Measurements from ENCODE around the gene CLIC4. TPM values are rescaled to one million over a fixed set of nuclear protein-coding genes. Genes with fewer than 3 reads are reported as not detected.

Gene CLIC4
- total RNA-seq, 1 donor: 966 TPM

- no peak for TF ChIP-seq CTCF (IDR thresholded peaks at IDR 0.05; ENCODE audit: insufficient read depth, low read length)
Observed at GRCh38 chr1:24825174-24825573, 79.9 kb downstream of the CLIC4 start.

GRCh38 chr1:24826510-24826909 is 81.3 kb downstream of the CLIC4 start:
- no peak for DNase-seq (ENCODE audit: low read depth)
- TF ChIP-seq CTCF (IDR thresholded peaks at IDR 0.05; ENCODE audit: insufficient read depth, low read length): no peak
- no peak overlapping the region for H3K4me3 ChIP-seq (ENCODE audit: low read depth, low read length)

More at GRCh38 chr1:24825174-24825573, 79.9 kb downstream of the CLIC4 start:
- no peak for DNase-seq (ENCODE audit: low read depth)
- no peak overlapping the region for H3K4me3 ChIP-seq (ENCODE audit: low read depth, low read length)

- no peak for DNase-seq (ENCODE audit: low read depth)
Observed at GRCh38 chr1:24827379-24828135, 82.3 kb downstream of the CLIC4 start.

GRCh38 chr1:24828183-24828886 is 83.1 kb downstream of the CLIC4 start:
- H3K4me3 ChIP-seq (ENCODE audit: low read depth, low read length): no peak overlapping the region
- DNase-seq (ENCODE audit: low read depth): no peak
- TF ChIP-seq CTCF (IDR thresholded peaks at IDR 0.05; ENCODE audit: insufficient read depth, low read length): no peak

More at GRCh38 chr1:24827379-24828135, 82.3 kb downstream of the CLIC4 start:
- no peak overlapping the region for H3K4me3 ChIP-seq (ENCODE audit: low read depth, low read length)
- no peak for TF ChIP-seq CTCF (IDR thresholded peaks at IDR 0.05; ENCODE audit: insufficient read depth, low read length)

GRCh38 chr1:24828887-24829192 is 83.6 kb downstream of the CLIC4 start:
- H3K4me3 ChIP-seq (ENCODE audit: low read depth, low read length): no peak overlapping the region
- TF ChIP-seq CTCF (IDR thresholded peaks at IDR 0.05; ENCODE audit: insufficient read depth, low read length): no peak
- no peak for DNase-seq (ENCODE audit: low read depth)

- DNase-seq (ENCODE audit: low read depth): peak; percentile 87
- peak; percentile 72 for TF ChIP-seq CTCF (IDR thresholded peaks at IDR 0.05; ENCODE audit: insufficient read depth, low read length)
- H3K4me3 ChIP-seq (ENCODE audit: low read depth, low read length): no peak overlapping the region
Observed at GRCh38 chr1:24830680-24831272, 85.5 kb downstream of the CLIC4 start.

Data from fibroblast of the aortic adventitia (primary cell).